Smooth muscle cell (in vitro differentiated cells): ENCODE measurements around the gene CYP2J2. TPM values are rescaled to one million over a fixed set of nuclear protein-coding genes. Genes with fewer than 3 reads are reported as not detected.

Source experiments
- polyA plus RNA-seq: library from polyadenylated mRNA; unstranded; fragments of >200 nt; fragmentation: Nextera tagmentation; extraction: Ambion mirVana; gene quantifications from 2 replicates; pipeline ENCODE4 v1.2.1, GENCODE V29; 2016
- small RNA-seq: library from RNA; depleted of rRNA; stranded (forward); fragments of <200 nt; gene quantifications from one replicate; pipeline ENCODE3, GENCODE V24; 2014
- total RNA-seq: library from RNA; depleted of rRNA; stranded (reverse); fragments of >200 nt; gene quantifications from 2 replicates; pipeline ENCODE4 v1.2.3, GENCODE V29; 2014

The CYP2J2 gene
- total and polyA plus RNA-seq, 2 experiments from 2014 or later: 1.7 to 2.5 TPM

Small RNAs within 50 kb of the gene (small RNA-seq; reads per million reads assigned to genes)
- not detected for gene RN7SL475P

Other genes with a start within 250 kb of the CYP2J2 start
- 5.2 TPM in 2 replicates for gene HOOK1, start 111.8 kb downstream of the CYP2J2 start, total RNA-seq
- gene HOOK1, start 111.8 kb downstream of the CYP2J2 start, polyA plus RNA-seq: 0.80 and 1.6 TPM in 2 replicates
- not detected in 2 replicates for gene C1orf87, start 147.0 kb upstream of the CYP2J2 start, total RNA-seq
- gene C1orf87, start 147.0 kb upstream of the CYP2J2 start, polyA plus RNA-seq: not detected in 2 replicates